ENCODE data around the gene SRPRA. TPM values are rescaled to one million over a fixed set of nuclear protein-coding genes. Genes with fewer than 3 reads are reported as not detected.

The SRPRA gene
- total RNA-seq, 1 donor from 2014 or later = 157 TPM

DNA sequence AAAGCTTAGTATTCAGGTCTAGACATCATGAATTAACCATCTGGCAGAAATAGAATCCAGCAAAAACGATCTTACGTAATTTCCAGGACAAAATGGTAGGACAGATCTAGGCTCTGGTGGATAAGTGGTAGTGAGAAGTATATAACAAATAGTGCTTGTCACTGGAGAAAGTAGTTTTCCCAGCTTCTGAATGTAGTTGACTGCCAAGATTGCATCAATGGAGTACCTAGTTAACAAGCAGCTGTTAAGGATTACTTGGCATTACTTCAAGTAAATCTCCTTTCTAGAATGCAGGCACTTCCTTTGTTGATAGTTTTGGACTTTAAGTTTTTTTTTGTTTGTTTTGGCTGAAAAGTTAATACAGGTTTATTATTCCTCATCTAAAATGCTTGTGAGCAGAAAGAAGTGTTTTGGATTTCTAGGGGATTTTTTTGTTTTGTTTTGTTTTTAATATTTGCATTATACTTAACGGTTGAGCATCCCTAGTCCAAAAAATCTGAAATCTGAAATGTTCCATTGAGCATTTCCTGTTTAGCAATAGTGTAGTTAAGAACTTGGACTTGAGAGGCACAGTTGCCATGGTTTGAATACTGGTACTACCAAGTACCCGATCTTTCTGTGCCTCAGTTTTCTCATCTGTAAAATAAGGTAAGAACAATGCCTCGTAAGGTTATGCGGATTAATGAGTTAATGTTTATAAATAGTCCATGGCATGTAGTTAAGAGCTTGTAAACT is 36.8 kb downstream of the SRPRA start:
- DNase-seq (ENCODE audit: low read depth) = peak; percentile 58

DNA sequence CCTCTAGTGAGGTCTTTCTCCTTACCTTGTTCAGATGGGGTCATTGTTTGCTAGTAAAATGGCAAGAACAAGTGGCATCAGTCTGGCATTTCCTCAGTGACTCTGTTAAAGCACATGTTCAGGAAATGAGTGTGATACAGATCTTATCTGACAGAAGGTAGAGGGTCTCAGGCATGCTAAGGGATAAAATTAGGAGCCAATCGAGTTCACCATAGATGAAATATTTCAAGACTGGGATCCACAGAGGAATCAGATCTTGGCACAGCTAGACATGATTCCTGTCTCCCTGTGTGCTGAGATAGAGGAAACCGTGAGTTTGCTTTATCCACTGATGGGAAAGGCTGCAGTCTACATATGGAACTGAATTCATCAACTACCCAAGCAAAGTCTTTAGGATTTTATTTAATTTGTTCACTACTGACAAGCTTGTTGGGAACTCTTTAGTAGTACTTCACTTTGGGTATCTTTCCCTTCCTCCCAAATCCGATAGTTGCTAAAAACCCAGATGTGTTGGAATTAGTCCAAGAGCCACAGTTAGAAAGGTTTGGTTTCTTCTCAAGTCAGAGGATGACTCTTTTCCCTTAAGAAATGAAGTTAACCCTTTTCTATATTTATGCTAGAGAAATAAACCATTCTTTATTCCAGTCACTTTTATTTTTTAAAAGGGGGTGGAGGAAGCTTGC is 38.7 kb downstream of the SRPRA start:
- peak; percentile 23 for DNase-seq (ENCODE audit: low read depth)

GRCh38 chr11:126226334-126227084 is 42.2 kb downstream of the SRPRA start:
- no peak for DNase-seq (ENCODE audit: low read depth)

GRCh38 chr11:126225295-126225665 is 43.4 kb downstream of the SRPRA start:
- no peak for DNase-seq (ENCODE audit: low read depth)

GRCh38 chr11:126224647-126225294 is 43.9 kb downstream of the SRPRA start:
- no peak for DNase-seq (ENCODE audit: low read depth)

- no peak for DNase-seq (ENCODE audit: low read depth)
Measured at GRCh38 chr11:126219547-126219946, 49.1 kb downstream of the SRPRA start.

DNA sequence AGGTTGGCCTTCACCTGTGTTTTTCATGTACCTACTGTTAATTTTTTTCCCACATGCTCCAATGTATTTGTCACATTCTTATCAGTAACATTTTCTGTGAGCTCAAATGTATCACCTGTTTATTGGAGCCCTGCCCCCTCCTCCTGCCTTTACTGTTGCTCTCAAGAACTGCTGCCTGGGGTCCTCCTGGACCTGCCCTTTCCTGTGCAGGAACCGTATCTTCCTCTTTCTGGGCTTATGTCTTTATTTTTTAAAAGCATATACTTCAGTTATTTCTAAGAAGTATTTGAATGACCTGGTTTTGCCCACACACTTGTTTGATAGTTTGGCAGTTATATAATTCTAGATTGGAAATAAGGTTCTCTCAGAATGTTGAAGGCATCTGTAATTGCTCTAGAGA is 51.2 kb downstream of the SRPRA start:
- DNase-seq (ENCODE audit: low read depth) = no peak

- no peak for DNase-seq (ENCODE audit: low read depth)
Measured at GRCh38 chr11:126216526-126217305, 52.0 kb downstream of the SRPRA start.

DNA sequence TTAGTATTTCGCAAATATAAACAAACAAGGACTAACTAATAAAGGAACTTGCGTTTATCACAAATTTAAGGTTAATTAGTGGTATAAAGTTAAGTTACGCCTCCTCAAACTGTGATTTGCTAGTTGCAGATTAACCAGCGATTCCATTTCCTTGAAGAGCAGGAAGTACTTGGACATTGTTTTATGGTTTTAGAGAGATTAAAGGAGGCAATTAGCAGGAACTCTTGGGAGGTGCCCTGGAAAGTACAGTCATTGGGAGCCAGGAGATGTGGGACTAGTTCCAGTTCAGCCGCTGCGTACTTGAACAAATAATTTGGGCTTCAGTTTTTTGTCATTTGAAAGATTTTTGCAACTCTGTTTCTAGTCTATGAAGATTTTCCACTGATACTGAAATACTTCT is 53.9 kb downstream of the SRPRA start:
- DNase-seq (ENCODE audit: low read depth) = no peak

DNA sequence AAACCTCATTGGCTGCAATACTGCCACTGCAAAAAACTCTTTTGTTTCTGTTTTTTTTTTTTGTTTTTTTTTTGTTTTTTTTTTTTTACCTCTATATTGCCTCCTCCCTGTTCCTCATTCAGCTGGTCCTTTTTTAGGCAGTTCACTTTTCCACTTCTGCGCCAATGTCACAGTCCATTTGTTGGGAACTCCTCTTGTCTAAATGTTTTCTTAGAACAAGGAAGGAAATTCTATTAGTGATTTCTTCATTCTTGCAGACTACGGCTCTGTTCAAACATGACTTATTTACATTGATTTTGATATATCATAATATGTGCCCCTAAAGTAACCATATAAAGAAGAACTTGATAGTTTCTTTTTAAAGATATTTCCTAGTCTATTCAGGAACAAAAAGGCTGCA is 54.3 kb downstream of the SRPRA start:
- no peak for DNase-seq (ENCODE audit: low read depth)

Other genes with a start within 250 kb of the SRPRA start
- 73.4 and 147 TPM in 2 replicates for gene CDON, start 206.0 kb downstream of the SRPRA start, total RNA-seq
- gene RPUSD4, start 57.2 kb downstream of the SRPRA start, total RNA-seq = 37.6 and 47.0 TPM in 2 replicates
- gene FAM118B, start 57.1 kb downstream of the SRPRA start, total RNA-seq = 33.8 and 34.2 TPM in 2 replicates
- 32.1 and 39.8 TPM in 2 replicates for gene FOXRED1, start 259 bp upstream of the SRPRA start, total RNA-seq
- 3.7 and 3.9 TPM in 2 replicates for gene TIRAP, start 14.2 kb upstream of the SRPRA start, total RNA-seq
- 14.6 and 19.4 TPM in 2 replicates for gene DCPS, start 35.2 kb upstream of the SRPRA start, total RNA-seq
- 24.2 and 25.2 TPM in 2 replicates for gene ST3GAL4, start 86.8 kb upstream of the SRPRA start, total RNA-seq